HTR-8/SVneo (cell line): ENCODE data around the gene CERS3.

Source experiments
- DNase-seq: peaks from one replicate; pipeline ENCODE4 v3.0.0; 2011; ENCODE audit warnings: low spot score, mixed read lengths; ENCODE audit not compliant: insufficient read length
- FAIRE-seq: peaks from 2 replicates; lab custom pipeline; 2011; peaks lifted over from hg19 to GRCh38; lab: Jason Lieb, UNC

The CERS3 gene

DNA sequence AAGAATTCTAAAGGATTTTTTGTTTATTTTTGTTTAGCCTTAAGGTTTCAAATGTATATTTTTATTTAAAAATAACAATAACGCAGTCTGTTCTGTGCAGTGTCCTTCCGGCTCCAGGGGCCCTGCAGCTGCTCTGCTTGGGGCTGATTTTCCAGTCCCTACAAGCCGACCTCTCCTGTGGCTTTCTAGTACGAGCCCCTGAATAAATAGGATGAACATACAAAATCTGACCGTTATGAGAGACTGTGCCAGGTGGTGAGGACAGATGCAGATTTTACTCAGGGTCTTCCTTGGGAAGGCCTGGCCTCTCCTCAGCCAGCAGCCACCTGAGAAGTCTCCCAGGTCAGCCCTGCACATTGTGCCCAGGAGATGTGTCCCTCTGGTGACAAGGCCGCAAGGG lies 127.8 kb downstream of the CERS3 start:
- no peak for DNase-seq
- FAIRE-seq = no peak

GRCh38 chr15:100394736-100395440 lies 133.9 kb downstream of the CERS3 start:
- DNase-seq = no peak
- FAIRE-seq = no peak

GRCh38 chr15:100393008-100393407 lies 135.7 kb downstream of the CERS3 start:
- FAIRE-seq (no peak), DNase-seq (no peak)

- no peak for DNase-seq
Measured at GRCh38 chr15:100385300-100386050, 143.3 kb downstream of the CERS3 start.

GRCh38 chr15:100384108-100384410 lies 144.7 kb downstream of the CERS3 start:
- FAIRE-seq = no peak
- no peak for DNase-seq

More at GRCh38 chr15:100385300-100386050, 143.3 kb downstream of the CERS3 start:
- no peak for FAIRE-seq

DNA sequence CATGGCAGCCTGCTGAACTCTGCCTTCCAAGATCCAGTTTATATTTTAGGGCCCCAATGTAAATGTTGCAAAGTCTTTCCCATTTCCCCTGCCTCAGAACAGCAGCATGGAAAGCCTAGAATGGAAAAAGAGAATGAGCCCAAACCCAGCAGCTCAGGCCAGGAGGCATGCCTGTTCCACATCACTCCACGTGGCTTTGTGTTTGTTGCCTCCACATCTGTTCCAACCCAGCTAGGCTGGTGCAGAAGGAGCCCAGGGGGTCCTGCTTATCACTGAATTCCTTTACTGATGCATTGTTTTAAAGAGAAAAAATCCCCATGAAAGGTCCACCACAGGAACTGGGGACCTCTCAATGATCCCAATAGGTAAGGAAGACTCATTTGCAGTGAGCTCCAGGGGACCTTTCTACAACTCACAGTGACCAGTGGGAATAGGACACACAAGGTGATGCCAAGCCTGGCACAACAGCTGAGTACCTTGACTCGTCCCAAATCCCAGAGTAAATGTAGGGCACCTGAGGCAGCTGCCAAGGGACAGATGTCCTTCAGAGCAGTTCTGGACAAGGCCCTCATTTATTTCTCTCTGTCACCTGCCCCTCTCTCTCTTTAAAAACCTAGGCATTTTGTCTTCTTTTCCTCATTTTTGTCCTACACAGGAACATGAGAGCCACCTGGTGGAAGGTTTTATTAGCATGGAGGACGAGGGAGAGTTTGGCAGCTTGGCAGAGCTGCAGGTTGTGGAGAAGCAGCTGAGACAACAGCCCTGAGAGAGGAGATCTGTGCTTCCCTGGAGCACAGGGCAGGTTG lies 145.2 kb downstream of the CERS3 start:
- FAIRE-seq (no peak), DNase-seq (peak; percentile 31)

GRCh38 chr15:100373942-100374341 lies 154.8 kb downstream of the CERS3 start:
- no peak for DNase-seq
- no peak for FAIRE-seq

DNA sequence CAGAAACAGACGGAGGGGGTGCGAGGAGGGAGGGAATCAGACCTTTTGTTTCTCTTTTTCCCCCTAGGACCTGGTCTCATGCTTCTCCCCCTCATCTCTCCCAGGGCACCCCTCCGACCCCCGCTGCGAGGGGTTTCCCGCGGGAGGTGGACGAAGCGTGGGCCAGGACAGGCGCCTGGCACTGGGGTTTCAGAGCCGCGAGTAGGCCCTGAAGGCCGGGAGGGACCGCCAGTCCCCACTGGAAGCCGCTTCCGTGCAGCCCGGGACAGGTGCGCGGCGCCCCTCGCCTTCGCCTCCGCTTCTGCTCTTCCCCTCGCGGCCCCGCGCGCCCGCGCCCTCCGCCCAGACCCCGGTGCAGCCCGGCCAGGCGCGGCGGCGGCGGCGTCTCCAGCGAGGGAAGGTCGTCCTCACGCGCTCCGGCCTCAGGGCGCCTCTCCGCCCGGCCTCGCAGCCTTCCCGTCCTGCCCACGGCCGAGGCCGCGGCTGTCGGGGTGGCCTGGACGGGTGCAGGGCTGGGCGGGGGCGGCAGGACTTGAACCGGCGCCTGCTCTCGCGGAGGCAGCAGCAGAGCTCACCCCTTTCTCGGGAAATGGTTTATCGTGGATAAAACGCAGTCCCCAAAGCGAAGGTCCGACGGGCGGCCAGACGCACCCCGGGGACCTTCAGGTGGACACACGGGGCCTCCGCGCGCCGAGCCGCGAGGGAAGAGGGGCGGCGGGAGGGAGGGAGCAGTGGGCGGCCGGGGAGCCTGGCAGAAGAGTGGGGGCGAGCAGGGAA lies 155.4 kb downstream of the CERS3 start:
- no peak for FAIRE-seq
- no peak for DNase-seq

DNA sequence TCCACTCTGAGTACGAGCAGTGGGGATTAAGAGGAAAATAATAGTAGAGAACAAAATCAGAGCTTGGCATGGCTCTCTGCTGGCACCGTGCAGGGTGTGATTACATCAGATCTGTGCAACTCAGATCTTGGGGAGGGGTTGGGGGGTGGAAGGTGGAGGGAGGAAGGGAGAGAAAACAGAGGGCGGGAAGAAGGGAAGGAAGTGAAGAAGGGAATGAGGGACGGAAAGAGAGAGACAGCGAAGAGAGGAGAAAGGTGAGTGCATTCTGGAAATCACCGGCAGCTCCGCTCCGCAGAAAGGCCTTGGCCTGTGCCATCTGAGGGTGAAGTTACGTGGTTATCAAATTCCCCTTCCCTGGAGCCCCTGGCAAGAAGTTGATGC lies 156.0 kb downstream of the CERS3 start:
- DNase-seq = no peak
- no peak for FAIRE-seq

DNA sequence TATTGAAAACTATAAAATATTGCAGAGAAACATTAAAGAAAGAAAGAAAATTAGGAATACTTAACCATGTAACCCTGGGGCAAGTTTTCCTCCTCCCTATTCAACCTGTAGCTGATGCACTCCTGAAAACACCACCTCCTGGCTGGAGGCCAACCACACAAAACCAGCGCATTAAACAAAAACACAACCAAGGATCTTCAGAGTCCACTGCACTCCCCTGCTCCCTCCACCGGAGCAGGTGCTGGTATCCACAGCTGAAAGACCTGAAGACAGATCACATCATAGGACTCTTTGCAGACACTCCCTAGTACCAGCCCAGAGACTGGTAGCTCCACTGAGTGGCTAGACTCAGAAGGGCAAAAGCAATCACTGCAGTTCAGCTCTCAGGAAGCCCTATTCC lies 173.4 kb downstream of the CERS3 start:
- no peak for DNase-seq
- no peak for FAIRE-seq

DNA sequence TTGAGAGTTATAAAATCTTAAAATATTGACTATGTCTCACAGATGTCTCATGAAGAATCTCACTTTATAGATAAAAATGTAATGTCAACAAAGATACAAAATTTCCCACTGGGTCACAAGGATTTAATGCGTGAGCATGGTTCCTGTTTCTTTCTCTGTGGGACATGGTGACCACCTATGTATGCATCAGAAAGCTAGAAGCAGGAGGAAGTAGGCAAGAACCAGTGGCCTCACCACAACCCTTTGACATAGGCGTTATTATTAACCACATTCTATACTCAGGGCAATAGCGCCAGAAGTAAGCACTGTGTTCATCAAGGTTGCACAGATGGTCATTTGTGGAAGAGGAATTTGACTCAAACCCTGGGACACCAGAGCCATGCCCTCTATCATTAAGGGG lies 175.3 kb downstream of the CERS3 start:
- DNase-seq (no peak), FAIRE-seq (no peak)

DNA sequence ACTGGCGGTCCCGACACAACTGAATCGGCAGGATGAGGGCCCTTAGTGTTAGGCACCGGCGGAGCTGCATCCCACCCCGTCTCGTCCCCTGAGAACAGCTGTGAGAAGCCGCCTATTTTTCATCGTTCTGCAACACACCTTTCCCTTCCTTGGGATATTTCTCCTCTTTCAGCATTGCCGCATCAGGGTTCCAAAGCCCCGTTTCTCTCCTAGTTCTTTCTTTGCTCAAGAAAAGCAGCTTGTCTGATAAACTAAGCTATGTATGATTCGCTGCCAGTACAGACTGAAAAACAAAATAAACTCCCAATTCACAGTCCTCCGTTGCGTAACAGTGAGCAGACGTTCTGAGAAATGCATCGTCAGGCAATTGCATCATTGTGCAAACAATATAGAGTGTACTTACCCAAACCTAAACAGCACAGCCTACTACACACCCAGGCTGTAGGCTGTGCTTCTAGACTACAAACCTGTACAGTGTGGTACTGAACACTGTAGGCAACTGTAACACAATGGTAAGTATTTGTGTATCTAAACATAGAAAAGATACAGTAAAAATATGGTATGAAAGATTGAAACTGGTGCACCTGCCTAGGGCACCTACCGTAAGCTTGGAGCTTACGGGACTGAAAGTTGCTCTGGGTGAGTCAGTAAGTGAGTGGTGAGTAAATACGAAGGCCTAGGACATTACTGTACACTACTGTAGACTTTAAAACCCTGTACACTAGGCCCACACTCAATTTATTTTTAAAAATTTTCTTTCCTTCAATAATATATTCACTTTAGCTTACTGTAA lies 178.1 kb downstream of the CERS3 start:
- DNase-seq = no peak
- no peak for FAIRE-seq
